SJCRH30 (cell line): ENCODE measurements around the gene LKAAEAR1. TPM values are rescaled to one million over a fixed set of nuclear protein-coding genes. Genes with fewer than 3 reads are reported as not detected.

ENCODE experiments used
- DNase-seq, 2 experiments: peaks; one replicate each; pipeline ENCODE4 v3.0.0-alpha.2; 2015 to 2020
- H3K27ac ChIP-seq: fragments of 250-450 bp; sonication (Bioruptor Pico); 2 replicates; pipeline ENCODE4 v1.5.1; 2020; ENCODE audit warnings: mild to moderate bottlenecking, moderate library complexity
- H3K27me3 ChIP-seq: fragments of 250-450 bp; sonication (Bioruptor Pico); 2 replicates; pipeline ENCODE4 v1.5.1; 2020; ENCODE audit warnings: mild to moderate bottlenecking, moderate library complexity
- H3K36me3 ChIP-seq: fragments of 250-450 bp; sonication (Bioruptor Pico); 2 replicates; pipeline ENCODE4 v1.5.1; 2020; ENCODE audit warnings: mild to moderate bottlenecking, moderate library complexity
- H3K4me1 ChIP-seq: fragments of 250-450 bp; sonication (Bioruptor Pico); 2 replicates; pipeline ENCODE4 v1.5.1; 2020; ENCODE audit warnings: mild to moderate bottlenecking, moderate library complexity
- H3K4me3 ChIP-seq: fragments of 250-450 bp; sonication (Bioruptor Pico); 2 replicates; pipeline ENCODE4 v1.5.1; 2020; ENCODE audit warnings: mild to moderate bottlenecking, moderate library complexity
- H3K9me3 ChIP-seq: fragments of 250-450 bp; sonication (Bioruptor Pico); replicated peaks from 2 replicates; pipeline ENCODE4 v1.5.1; 2020; ENCODE audit warnings: mild to moderate bottlenecking, moderate library complexity
- total RNA-seq: library from RNA; depleted of rRNA; stranded (reverse); fragments of >200 nt; shearing (Covaris generic); gene quantifications from 2 replicates; pipeline ENCODE4 v1.2.3, GENCODE V29; 2014

The LKAAEAR1 gene
- total RNA-seq, 1 experiment from 2014 or later: not detected

- Histone ChIP-seq H3K36me3 (no peaks in the 10 kb centered on the region), H3K4me1 (no peaks in the 10 kb centered on the region), H3K4me3 (no peak overlapping the region), H3K9me3 (no peaks in the 10 kb centered on the region), H3K27me3 (peaks cover 63% of the 10 kb centered on the region), H3K27ac (no peak overlapping the region)
- peak in 1 of 2 experiments; percentile 2 for DNase-seq
These were observed 22.3 kb upstream of the LKAAEAR1 start for GRCh38 chr20:64106435-64106961.

GRCh38 chr20:64105846-64106434 lies 21.7 kb upstream of the LKAAEAR1 start:
- H3K27ac ChIP-seq: no peak overlapping the region
- H3K4me3 ChIP-seq: no peak overlapping the region
- H3K36me3 ChIP-seq: no peaks in the 10 kb centered on the region
- peak in 1 of 2 experiments; percentile 2 for DNase-seq
- H3K4me1 ChIP-seq: no peaks in the 10 kb centered on the region
- peaks cover 60% of the 10 kb centered on the region for H3K27me3 ChIP-seq
- H3K9me3 ChIP-seq: no peaks in the 10 kb centered on the region

- Histone ChIP-seq H3K4me3 (no peak overlapping the region), H3K27me3 (peaks cover 56% of the 10 kb centered on the region), H3K27ac (no peak overlapping the region), H3K9me3 (no peaks in the 10 kb centered on the region), H3K36me3 (no peaks in the 10 kb centered on the region), H3K4me1 (no peaks in the 10 kb centered on the region)
- peak in 1 of 2 experiments; percentile 3 for DNase-seq
These were observed 20.7 kb upstream of the LKAAEAR1 start for GRCh38 chr20:64104667-64105451.

GRCh38 chr20:64103871-64104666 lies 19.9 kb upstream of the LKAAEAR1 start:
- Histone ChIP-seq H3K36me3 (no peaks in the 10 kb centered on the region), H3K27ac (no peak overlapping the region), H3K27me3 (peaks cover 49% of the 10 kb centered on the region), H3K9me3 (no peaks in the 10 kb centered on the region), H3K4me3 (no peak overlapping the region), H3K4me1 (no peaks in the 10 kb centered on the region)
- peak in 1 of 2 experiments; percentile 2 for DNase-seq

GRCh38 chr20:64102647-64103354 lies 18.6 kb upstream of the LKAAEAR1 start:
- H3K27ac ChIP-seq: no peak overlapping the region
- no peaks in the 10 kb centered on the region for H3K9me3 ChIP-seq
- no peaks in the 10 kb centered on the region for H3K36me3 ChIP-seq
- DNase-seq: no peak
- peaks cover 37% of the 10 kb centered on the region for H3K27me3 ChIP-seq
- no peak overlapping the region for H3K4me3 ChIP-seq
- H3K4me1 ChIP-seq: no peaks in the 10 kb centered on the region

- Histone ChIP-seq H3K4me1 (no peaks in the 10 kb centered on the region), H3K36me3 (no peaks in the 10 kb centered on the region), H3K27me3 (peaks cover 30% of the 10 kb centered on the region; the same call in 1 of the 2 replicates), H3K4me3 (0 out of 2 replicates have a peak overlapping the region, but pooled peaks have one; percentile 4), H3K9me3 (no peaks in the 10 kb centered on the region), H3K27ac (no peak overlapping the region)
- DNase-seq: no peak
These were observed 17.8 kb upstream of the LKAAEAR1 start for GRCh38 chr20:64101731-64102621.

- H3K4me3 ChIP-seq: no peak overlapping the region
- no peaks in the 10 kb centered on the region for H3K36me3 ChIP-seq
- H3K9me3 ChIP-seq: no peaks in the 10 kb centered on the region
- no peak for DNase-seq
- H3K27me3 ChIP-seq: peaks cover 25% of the 10 kb centered on the region; the same call in 1 of the 2 replicates
- H3K4me1 ChIP-seq: no peaks in the 10 kb centered on the region
- no peak overlapping the region for H3K27ac ChIP-seq
These were observed 16.9 kb upstream of the LKAAEAR1 start for GRCh38 chr20:64100946-64101688.

- Histone ChIP-seq H3K4me3 (no peak overlapping the region), H3K36me3 (no peaks in the 10 kb centered on the region), H3K9me3 (no peaks in the 10 kb centered on the region), H3K27ac (no peak overlapping the region), H3K27me3 (peaks cover 25% of the 10 kb centered on the region; the same call in 1 of the 2 replicates), H3K4me1 (no peaks in the 10 kb centered on the region)
- DNase-seq: no peak
These were observed 16.3 kb upstream of the LKAAEAR1 start for GRCh38 chr20:64100566-64100888.

- Histone ChIP-seq H3K9me3 (no peaks in the 10 kb centered on the region), H3K27me3 (peaks cover 25% of the 10 kb centered on the region; the same call in 1 of the 2 replicates)
- no peak for DNase-seq
These were observed 15.8 kb upstream of the LKAAEAR1 start for GRCh38 chr20:64099880-64100565.

GRCh38 chr20:64099086-64099786 lies 15.0 kb upstream of the LKAAEAR1 start:
- no peaks in the 10 kb centered on the region for H3K36me3 ChIP-seq
- H3K27ac ChIP-seq: no peak overlapping the region
- H3K27me3 ChIP-seq: peaks cover 25% of the 10 kb centered on the region; the same call in 1 of the 2 replicates
- DNase-seq: no peak
- no peaks in the 10 kb centered on the region for H3K9me3 ChIP-seq
- no peaks in the 10 kb centered on the region for H3K4me1 ChIP-seq
- no peak overlapping the region for H3K4me3 ChIP-seq

More at GRCh38 chr20:64099880-64100565, 15.8 kb upstream of the LKAAEAR1 start:
- H3K27ac ChIP-seq: no peak overlapping the region
- H3K4me1 ChIP-seq: no peaks in the 10 kb centered on the region
- no peak overlapping the region for H3K4me3 ChIP-seq
- no peaks in the 10 kb centered on the region for H3K36me3 ChIP-seq

GRCh38 chr20:64098471-64099013 lies 14.3 kb upstream of the LKAAEAR1 start:
- no peaks in the 10 kb centered on the region for H3K9me3 ChIP-seq
- DNase-seq: no peak
- H3K4me1 ChIP-seq: no peaks in the 10 kb centered on the region
- peaks cover 20% of the 10 kb centered on the region; the same call in 1 of the 2 replicates for H3K27me3 ChIP-seq
- H3K4me3 ChIP-seq: no peak overlapping the region
- no peaks in the 10 kb centered on the region for H3K36me3 ChIP-seq
- H3K27ac ChIP-seq: no peak overlapping the region

GRCh38 chr20:64096535-64096934 lies 12.3 kb upstream of the LKAAEAR1 start:
- Histone ChIP-seq H3K4me3 (no peak overlapping the region), H3K36me3 (no peaks in the 10 kb centered on the region), H3K27me3 (peaks cover 23% of the 10 kb centered on the region), H3K27ac (no peak overlapping the region), H3K4me1 (no peaks in the 10 kb centered on the region), H3K9me3 (no peaks in the 10 kb centered on the region)
- DNase-seq: no peak
